Activated naive CD4-positive, alpha-beta T cell treated with anti-CD3 and anti-CD28 coated beads, Interleukin-2, amount 50 U/mL, for 16 hours (primary cell): Measurements from ENCODE around the gene TMEM38B.

ENCODE experiments used
- DNase-seq: peaks from one replicate; pipeline ENCODE4 v3.0.0-alpha.2; 2020

TMEM38B gene, protein sequence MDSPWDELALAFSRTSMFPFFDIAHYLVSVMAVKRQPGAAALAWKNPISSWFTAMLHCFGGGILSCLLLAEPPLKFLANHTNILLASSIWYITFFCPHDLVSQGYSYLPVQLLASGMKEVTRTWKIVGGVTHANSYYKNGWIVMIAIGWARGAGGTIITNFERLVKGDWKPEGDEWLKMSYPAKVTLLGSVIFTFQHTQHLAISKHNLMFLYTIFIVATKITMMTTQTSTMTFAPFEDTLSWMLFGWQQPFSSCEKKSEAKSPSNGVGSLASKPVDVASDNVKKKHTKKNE

DNA sequence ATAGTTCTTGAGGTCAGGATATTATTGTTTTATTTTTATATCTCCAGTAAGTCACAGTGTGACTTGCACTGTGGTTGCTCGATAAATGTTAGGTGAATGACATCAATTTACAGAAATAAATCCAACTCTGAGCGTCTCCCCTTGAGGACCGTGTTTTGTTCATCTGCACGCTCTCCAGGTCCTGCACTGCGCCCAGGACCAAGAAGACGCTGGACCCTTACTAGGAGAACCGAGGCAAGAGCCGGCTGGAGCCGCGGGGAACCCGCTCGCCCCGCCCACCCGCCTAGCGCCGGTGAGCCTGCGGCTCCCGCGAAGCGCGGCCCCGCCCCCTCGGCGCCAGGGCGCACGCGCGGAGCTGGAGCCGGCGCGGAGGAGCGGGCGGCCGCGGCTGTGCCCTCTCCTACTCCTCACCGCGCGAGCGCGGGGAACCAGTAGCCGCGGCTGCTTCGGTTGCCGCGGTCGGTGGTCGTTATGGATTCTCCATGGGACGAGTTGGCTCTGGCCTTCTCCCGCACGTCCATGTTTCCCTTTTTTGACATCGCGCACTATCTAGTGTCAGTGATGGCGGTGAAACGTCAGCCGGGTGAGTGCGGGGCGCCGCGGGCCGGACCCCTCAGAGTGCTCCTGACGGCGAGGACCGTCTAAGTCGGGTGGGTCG, at the start of gene TMEM38B:
Gene TMEM38B (plus strand): TSS at position 352 of the 658 bp plus-strand sequence. CDS start 120 bp downstream, at position 472.
- peak; percentile 85 for DNase-seq

DNA sequence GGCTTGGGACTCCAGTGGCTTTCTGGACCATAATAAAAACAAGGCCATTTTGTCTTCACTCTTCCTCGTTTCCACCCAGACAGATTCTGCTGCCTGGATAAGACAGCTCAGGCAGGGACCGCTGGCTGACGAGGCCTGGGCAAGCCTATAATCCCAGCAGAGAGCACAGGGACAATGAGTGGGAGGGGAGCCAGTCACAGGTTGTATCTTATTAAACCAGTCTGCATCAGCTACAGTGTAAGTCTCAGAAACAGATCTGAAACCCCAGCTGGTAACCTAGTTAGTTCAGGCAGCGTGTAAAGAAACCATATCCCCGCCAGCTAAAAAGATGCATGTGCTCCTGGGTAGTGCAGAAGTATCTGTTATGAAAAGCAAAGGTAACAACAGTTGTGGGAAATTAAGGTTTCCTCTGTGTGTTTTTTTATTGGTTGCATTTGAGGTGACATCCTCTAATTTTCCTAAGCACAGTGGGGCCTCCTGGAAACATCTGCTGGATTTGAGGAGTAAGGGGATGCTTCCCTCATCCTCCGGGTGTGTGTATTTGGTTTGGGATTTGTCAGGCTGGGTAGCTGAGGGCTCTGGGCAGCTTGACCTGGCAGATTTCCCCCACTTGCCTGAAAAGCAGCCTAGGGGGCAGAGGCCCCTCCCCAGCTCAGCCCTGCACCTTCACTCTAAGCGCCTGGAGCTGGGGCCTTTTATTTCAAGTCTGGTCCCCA, 47.3 kb upstream of the TMEM38B start:
- DNase-seq: no peak

DNA sequence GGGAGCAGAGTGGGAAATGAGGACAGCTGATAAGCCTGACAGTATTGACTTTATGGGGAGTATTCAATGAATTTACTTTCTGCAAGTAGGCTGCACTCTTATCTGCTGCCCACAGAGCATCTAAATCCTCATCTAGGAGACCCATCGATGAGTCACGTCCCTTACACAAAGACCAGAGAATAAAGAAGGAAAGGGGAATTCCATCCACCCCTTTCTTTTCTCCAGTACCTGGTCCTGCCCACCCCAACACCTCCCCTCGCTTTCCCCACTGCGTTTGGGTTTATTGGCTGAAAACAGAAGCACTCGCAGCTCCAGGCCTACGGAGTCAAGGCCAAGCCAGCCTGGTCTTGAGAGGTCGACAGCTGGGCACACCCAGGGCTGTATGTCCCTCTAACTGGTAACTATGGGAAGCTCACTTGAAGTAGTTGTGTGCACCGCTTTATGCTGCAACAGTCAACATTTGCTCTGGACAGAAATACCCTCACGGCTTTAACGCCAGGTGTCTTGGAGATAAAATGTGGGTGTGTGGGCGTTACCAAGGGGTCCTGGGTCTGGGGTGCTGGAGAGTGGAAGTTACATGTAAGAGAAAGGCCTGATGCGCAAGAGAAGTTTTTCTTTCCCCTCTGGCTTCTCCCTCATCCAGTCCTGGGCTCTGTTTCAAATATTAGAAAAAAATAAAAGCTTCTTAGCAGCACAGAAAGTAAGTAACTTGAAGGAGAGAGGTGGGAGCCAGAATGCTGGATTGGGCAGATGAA, 46.6 kb upstream of the TMEM38B start:
- DNase-seq: no peak

DNA sequence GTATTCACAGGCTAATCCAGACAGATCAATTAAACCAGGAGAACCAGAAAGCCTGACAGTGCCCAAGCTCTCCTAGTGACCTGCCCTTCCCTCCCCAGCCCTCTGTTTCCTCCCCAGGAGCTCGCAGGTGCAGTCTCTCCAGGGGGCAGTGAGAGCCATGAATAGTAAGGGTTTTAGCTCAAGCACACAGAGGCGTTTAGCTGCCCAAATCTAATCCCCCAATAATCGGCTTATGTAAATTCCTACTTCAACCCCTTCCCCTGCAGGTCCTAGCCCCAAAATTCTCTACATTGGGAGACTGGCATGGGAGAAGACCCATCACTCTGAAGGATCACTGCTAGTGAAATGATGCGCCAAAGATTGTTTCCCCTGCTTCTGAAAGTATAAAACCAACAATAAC, 42.5 kb upstream of the TMEM38B start:
- no peak for DNase-seq

DNA sequence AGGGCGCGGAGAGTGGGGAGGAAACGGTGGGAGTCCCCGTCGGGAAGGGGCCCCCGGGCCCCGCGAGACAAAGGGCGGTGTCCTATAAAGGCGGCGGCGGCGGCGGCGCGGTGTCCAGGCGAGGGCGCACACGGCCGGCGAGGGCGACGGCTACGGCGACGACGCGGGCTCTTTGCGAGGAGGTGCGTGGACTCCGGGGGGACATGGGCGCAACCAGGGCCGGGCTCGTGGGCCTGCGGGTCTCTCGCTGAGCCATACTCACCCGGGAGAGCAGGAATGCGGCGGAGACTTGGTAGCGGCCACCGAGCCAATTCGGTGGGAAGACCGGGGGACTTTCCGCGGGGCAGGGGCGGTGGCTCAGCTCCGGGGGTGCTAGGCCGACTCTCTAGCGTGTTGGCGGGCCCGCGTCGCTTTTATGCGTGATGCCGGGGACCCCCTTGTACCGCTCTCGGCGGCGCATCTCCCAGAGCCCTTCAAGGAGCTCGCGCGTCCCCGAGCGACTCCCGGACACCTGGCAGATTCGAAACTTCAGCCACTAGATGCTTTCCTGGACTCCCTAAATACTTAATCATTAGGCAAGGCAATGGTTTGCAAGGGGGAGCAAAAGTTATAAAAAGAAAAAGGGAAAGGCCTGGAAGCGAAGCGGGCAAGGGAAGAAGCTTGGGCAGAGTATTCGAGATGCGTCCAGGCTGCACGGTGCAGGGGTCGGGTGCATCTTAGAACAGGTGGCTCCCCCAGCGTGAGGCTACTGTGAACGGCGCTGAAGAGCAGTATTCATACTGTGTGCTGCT, 38.0 kb upstream of the TMEM38B start:
- DNase-seq: peak; percentile 12

DNA sequence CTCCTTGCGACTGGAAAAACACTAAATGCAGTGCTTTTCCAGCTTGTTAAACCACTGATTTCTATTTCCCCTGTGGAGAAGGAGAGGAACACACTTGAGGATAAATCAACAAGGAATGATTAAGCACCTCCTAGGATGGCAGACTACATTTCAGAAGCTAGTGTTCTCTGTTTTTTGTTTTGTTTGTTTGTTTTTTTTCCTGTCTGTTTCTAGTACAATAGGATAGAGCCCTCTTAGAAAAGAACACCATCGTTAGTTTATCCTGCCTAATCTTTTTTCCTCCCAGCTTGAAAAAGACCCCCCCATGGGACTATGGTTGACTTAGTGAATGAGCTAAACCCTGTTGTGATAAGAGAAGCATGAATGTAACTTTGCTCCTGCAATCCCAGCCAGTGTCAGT, 36.0 kb upstream of the TMEM38B start:
- DNase-seq: no peak

DNA sequence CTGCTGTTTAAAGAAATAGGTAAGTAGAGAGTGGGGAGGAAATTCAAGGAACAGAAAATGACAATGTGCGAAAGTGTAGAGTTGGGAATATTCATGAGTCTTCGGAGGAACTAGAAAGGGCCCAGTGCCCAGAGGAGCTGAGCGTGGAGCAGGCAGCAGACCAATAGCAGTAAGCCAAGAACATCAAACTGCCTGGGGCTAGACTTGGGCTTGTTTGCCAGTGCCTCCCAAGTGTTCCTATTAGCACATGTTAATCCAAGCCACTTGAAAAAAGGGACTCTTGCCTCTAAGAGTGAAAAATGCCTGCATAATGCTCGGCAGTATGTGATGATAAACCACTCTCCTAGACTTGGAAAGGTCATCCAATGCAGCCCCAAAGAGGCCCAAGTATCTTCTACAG, 33.3 kb upstream of the TMEM38B start:
- DNase-seq: no peak

DNA sequence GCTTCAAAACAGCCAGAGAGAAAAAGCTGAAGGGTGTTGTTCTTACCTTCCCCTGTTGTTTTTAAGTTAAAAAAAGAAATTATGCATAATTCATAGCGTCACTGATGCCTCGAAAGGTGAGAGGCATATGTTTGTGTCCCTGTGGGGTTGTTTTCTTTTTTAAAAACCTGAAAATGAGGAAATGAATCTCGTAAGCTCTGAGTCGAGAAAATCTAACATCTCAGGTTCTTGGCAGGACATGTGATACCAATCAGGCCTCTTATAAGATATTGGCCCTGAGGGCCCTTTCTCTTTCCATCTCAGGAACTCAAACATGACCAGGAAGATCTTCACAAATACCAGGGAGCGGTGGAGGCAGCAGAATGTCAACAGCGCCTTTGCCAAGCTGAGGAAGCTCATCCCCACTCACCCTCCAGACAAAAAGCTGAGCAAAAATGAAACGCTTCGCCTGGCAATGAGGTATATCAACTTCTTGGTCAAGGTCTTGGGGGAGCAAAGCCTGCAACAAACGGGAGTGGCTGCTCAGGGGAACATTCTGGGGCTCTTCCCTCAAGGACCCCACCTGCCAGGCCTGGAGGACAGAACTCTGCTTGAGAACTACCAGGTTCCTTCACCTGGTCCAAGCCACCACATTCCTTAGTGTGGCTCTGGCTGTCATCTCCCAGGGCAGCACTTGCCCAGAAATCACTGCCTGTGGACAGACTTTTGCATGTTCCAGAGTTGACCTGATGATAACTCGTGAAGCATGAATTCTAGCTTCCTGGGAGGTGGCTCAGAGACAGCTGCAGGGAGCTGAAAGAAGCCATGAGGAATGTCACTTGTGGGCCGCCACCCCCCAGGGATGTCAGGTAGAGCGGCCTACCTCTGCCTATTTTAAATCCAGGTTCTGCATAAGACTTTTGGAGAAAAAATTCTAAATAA, 31.9 kb upstream of the TMEM38B start, which contains the start of gene TAL2:
Gene TAL2 (plus strand): TSS at position 274 of the 921 bp plus-strand sequence. CDS start 40 bp downstream, at position 314.
- DNase-seq: no peak

DNA sequence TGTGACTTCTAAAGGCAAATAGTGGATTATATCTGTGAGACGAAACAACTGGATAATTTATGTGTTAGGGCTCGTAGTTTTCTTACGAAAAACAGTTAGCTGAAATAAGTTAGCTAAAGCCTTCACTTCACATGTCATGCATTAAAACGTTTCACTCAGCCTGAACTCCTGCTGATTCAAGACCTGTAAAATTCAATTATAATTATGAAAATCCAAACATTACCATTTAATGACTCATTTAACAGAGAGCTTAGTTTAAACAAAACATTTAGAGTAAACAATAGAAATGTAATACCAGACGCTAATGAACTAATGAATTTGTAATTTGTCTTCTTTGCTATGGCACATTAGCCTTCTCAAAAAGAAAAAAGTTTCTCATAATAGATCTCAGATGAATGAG, 30.4 kb upstream of the TMEM38B start:
- DNase-seq: no peak

DNA sequence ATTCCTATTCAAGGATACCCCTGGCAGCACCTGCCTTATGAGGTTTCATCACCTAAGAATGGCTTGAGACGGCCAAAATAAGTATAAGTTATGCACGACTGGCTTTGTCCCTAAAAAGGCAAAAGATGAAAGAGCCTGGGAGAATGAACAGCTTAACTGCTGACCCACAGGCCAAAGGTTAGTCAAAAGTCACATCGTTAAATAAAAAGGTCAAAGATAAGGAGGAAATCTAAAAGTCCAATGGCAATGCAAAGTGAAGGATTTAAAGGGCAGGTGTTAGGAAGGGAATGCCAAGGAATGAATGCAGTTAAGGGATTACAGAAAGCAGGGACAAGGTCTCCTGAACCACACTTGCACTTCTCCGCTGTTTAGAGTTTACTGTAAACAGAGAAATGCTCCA, 26.5 kb upstream of the TMEM38B start:
- no peak for DNase-seq

DNA sequence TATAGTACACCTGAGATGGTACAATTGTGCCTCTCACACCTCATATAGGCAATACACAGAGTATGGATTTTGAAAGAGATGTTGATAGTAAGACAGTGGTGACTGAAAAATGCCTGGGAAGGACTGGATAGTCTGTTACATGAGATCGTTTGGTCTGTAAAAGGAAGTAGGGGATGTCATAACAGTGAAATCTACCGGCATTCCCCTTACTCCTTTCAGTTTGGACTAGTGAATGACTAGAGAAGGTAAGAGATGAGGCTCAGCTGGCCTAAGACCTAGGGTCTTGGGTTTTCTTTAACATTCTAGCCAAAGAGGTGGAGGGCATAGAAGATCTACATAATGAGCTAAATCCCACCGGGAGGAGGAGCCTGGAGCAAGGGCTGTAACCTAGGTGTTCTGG, 24.0 kb upstream of the TMEM38B start:
- DNase-seq: no peak

DNA sequence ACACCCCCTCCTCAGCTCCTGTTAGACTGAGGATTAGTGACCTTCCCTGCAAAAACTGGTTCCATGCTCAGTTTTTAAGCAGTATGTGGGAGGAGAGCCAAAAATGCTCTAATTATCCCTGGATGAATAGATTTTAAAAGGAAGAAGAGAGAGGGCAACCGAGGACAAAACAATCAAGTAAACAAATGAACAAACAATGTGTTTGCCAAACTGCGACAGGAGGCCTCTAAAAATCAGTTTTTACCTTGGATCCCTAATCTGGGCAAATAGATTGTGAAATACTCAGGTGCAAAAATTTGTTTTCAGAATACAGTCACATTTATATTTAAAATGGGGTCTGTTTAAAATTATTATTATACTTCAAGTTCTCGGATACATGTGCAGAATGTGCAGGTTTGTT, 23.6 kb upstream of the TMEM38B start:
- DNase-seq: no peak

DNA sequence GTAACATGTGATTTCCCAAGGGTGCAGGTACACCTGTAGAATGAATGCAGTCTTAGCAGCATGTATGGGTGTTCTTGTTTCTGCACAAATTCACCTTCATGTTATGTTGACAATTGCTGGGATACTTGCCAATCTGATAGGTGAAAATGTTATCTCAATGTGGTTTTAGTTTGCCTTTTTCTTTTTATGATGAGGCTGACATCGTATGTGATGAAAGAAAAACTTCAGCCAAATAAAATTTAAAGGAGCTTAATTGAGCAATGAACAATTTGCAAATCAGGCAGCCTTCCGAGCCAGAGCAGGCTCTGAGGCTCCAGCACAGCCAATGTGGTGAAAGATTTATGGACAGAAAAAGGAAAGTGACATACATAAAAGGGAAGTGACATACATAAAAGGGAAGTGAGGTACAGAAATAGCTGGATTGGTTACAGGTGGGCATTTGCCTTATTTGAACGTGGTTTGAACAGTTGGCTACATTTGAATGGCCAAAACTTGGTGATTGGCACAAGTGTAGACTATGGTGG, 21.6 kb upstream of the TMEM38B start:
- DNase-seq: no peak

DNA sequence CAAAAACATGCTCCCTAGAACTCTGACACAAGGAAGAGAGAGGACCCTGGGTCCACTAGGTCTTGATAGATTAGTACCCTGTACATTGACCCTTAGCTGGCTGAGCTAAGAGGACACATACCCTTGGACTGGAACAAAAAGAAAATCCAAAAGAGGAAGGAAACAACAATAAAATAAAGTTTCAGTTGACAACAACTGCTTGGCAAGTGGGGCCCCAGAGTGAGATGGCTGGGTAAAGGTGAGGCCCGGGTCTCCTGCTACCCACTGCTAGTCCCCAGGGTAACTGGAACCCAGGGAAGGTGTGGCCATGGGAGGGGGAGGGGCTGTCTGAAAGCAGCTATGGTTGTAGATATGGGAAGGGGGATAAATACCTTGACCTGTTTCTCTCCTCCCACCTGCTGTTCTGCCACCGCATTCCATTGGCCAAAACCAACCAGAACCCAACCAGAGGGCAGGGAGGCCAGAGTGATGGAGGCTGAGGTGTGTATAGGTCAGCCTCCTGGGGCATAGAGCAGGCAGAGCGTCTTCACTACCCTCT, 20.4 kb upstream of the TMEM38B start:
- no peak for DNase-seq

DNA sequence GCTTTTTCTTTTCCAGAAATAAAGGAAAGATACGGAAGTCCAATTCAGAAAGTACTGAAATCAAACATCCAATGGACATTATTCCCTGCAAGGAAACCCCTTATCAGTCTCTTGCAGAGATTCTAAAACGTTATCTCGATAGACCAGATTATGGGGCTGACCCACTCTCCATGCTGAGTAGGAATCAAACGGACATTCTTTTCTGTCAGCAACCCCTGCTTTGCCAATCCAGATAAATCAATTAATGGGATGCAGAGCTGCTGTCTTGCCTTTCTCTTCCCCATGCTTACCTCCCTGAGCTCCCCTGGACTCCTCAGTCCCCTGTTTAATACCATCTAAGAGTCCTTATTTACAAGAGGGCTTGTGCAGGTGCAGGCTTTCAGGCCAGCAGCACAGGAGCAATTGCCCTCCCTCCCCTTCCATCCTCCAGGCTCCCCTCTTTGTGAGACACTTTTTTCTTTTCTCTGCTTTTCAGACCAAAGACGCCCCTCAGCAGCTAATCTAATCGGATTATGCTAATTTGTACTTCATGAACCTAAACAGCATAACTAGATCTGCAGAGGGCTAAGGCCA, 17.9 kb upstream of the TMEM38B start:
- DNase-seq: no peak

DNA sequence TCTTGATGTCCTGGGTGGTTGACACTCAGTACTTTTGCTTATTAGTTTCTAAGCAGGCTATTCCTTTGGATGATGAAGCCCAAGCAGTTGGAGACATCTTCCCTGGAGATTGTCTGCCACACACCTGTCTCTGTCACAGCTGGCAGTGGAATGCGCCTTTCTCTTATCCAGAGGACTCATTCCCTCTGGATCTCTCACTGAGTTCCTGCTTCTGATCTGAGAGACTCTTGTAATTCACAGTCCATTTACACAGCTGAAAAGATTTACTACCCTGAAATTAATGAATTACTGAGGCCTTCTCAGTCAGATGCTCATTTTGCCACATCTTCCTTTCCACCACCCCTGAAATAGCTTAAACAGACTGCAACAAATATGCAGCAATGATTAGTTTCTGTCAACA, 16.2 kb upstream of the TMEM38B start:
- DNase-seq: no peak

DNA sequence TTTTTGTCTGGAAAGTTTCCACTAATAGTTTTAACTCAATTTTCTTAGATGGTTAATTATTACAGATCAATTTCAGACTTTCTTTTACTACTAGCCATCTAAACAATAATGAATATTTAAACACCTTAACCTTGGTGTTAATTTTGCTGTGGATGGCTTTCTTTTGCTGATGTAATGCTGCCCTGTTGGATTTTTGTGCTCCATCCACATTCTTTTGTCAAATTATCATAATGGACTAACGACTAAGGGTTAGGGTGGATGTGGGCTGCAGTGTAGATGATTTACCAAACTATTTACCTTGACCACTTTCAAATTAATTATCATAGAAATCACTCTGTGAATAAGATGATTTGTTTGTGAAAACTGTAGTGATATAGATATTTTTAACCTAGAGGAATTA, 15.6 kb upstream of the TMEM38B start:
- no peak for DNase-seq

DNA sequence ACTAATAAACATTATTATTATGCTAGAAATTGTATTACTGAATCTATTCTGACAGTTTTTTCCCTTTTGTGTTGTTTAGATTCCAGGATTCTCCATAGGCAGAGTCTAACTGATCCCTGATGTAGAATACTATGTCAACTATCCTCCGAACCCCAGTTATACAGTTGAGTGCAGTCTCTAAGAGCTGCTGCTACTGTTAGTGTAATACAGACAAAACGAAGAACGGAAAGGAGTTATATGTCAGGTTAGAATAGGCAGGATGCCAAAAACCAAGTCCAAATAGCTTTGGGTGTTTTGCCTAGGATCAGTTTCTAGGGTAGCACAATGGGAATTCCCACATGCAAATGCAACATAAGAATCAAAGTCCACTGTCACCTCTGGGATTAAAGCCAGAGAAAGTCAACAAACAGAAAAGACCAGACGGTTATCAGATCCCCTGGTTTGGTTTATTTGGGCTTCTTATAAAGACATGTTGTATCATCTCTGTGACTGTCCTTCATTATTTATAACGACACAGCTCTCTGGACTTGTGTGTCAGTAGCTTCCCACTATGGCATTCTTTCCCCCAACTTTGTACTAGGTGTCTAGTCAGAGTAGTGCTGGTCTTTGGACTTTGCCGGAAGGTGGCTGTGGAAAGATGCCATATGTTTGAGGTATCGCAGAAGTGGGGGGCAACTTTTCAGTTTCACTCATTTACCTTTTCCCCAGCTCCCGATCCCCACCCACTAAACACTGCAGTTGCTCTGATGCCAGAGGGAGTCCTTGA, 14.9 kb upstream of the TMEM38B start:
- no peak for DNase-seq

DNA sequence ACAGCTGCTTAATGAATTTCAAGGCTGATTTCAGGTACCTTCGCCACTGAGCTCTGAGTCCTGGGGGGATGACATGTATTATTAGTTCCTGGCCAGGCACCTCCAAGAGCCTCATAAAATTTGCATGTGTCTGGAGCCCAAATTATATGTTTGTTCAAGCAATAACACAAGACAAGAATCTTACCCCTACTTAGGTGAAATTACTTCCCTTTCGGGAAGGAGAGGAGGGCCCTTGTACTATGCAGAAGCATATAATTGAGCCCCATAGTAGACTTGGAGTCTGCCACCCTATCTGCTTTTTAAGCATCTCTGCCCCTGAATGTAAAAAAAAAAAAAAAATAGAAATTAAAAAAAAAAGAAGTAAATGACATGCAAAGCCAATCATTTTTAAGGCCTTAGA, 13.0 kb upstream of the TMEM38B start:
- DNase-seq: no peak

DNA sequence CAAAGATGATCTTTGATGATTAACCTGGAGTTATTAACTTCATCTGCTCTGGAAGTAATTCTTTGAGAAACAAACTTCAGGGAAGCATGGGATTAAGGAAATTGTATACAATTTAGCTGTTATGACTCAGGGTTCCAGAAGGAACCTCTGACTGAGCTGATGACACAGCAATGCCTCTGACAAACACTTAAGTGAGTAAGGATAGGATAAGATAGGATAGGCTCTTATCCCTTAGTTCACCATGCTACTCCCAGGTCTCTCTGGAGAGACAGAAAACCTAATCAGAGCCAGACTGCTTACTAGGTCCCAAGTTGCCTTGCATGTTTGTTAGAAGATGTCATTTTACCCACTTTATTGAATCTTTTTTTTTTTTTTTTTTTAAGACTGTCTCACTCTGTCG, 12.6 kb upstream of the TMEM38B start:
- no peak for DNase-seq
